NCI-H345 (cell line): Measurements from ENCODE around the gene CACNA1C.

Experiments
- DNase-seq: peaks from one replicate; lab custom pipeline; 2025; lab: John Stamatoyannopoulos, UW

CACNA1C gene

GRCh38 chr12:2648406-2648805 is 595.6 kb downstream of the CACNA1C start:
- no peak for DNase-seq

GRCh38 chr12:2649201-2650030 is 596.6 kb downstream of the CACNA1C start:
- no peak for DNase-seq

- no peak for DNase-seq
Observed at GRCh38 chr12:2650261-2651067, 597.7 kb downstream of the CACNA1C start.

- DNase-seq, result no peak
Observed at GRCh38 chr12:2651068-2651965, 598.5 kb downstream of the CACNA1C start.

GRCh38 chr12:2652011-2652400 is 599.2 kb downstream of the CACNA1C start:
- no peak for DNase-seq

- no peak for DNase-seq
Observed at GRCh38 chr12:2652401-2653081, 599.8 kb downstream of the CACNA1C start.

GRCh38 chr12:2653461-2653965 is 600.7 kb downstream of the CACNA1C start:
- no peak for DNase-seq

GRCh38 chr12:2654311-2654710 is 601.5 kb downstream of the CACNA1C start:
- no peak for DNase-seq

GRCh38 chr12:2654741-2655140 is 602.0 kb downstream of the CACNA1C start:
- no peak for DNase-seq

GRCh38 chr12:2662524-2662923 is 609.7 kb downstream of the CACNA1C start:
- no peak for DNase-seq

- DNase-seq, result no peak
Observed at GRCh38 chr12:2664721-2665577, 612.2 kb downstream of the CACNA1C start.

GRCh38 chr12:2666411-2666810 is 613.6 kb downstream of the CACNA1C start:
- DNase-seq, result no peak

GRCh38 chr12:2666846-2667245 is 614.1 kb downstream of the CACNA1C start:
- no peak for DNase-seq

GRCh38 chr12:2667716-2668440 is 615.1 kb downstream of the CACNA1C start:
- DNase-seq, result no peak

GRCh38 chr12:2668816-2669215 is 616.0 kb downstream of the CACNA1C start:
- DNase-seq, result no peak

GRCh38 chr12:2669560-2669959 is 616.8 kb downstream of the CACNA1C start:
- no peak for DNase-seq

- no peak for DNase-seq
Observed at GRCh38 chr12:2672863-2673262, 620.1 kb downstream of the CACNA1C start.

- DNase-seq, result no peak
Observed at GRCh38 chr12:2673966-2674810, 621.4 kb downstream of the CACNA1C start.

- no peak for DNase-seq
Observed at GRCh38 chr12:2675776-2676175, 623.0 kb downstream of the CACNA1C start.
